ENCODE results near the gene CHST8. TPM values are rescaled to one million over a fixed set of nuclear protein-coding genes. Genes with fewer than 3 reads are reported as not detected.

Gene CHST8
- polyA plus RNA-seq, 2 of the 4 experiments (the other 2 are of a cell fraction): not detected

- H3K4me3 ChIP-seq: no peak overlapping the region
- H3K27ac ChIP-seq: no peak overlapping the region
- ATAC-seq (no peak), DNase-seq (ENCODE audit: low read depth in 1 of 2, low spot score in 1 of 2) (no peak), FAIRE-seq (no peak)
- no peaks in the 10 kb centered on the region for H3K4me1 ChIP-seq
- H3K4me2 ChIP-seq: no peak overlapping the region
- peaks cover 58% of the 10 kb centered on the region for H3K9me3 ChIP-seq
- POLR2A ChIA-PET: no interaction called here
- 0% methylated on average over 1 of the region's 1 CpG for WGBS (ENCODE audit: missing lambda C conversion rate)
- CTCF ChIA-PET: interaction anchor here (1.2 kb wide), 1 partner anchor 13 kb away, joined by 5 read pairs; no protein-coding TSS in a partner anchor
- TF ChIP-seq USF2 (IDR thresholded peaks at IDR 0.05): no peak
- no peak for TF ChIP-seq FOSL2 (IDR thresholded peaks at IDR 0.05)
- TF ChIP-seq FOSL2 (CRISPR knock-in tag; IDR thresholded peaks at IDR 0.05): no peak
- TF ChIP-seq NR3C1 (IDR thresholded peaks at IDR 0.05): no peak
Observed at GRCh38 chr19:33590224-33590623, 31.5 kb upstream of the CHST8 start.

- no peak for FAIRE-seq
- no peak for ATAC-seq
- no peaks in the 10 kb centered on the region for H3K4me1 ChIP-seq
- TF ChIP-seq TFCP2L1 (CRISPR knock-in tag; IDR thresholded peaks at IDR 0.05) (no peak), USF2 (IDR thresholded peaks at IDR 0.05) (no peak), CHD4 (IDR thresholded peaks at IDR 0.05; ENCODE audit: borderline replicate concordance) (no peak), JUN (IDR thresholded peaks at IDR 0.05) (no peak)
- ChIA-PET CTCF (interaction anchor here (1.5 to 2.0 kb wide), 2 partner anchors 90 to 182 kb away, joined by 4 read pairs; no protein-coding TSS in a partner anchor), POLR2A (no interaction called here)
- H3K4me3 ChIP-seq: no peak overlapping the region
- 3% methylated on average over 1 of the region's 1 CpG for WGBS (ENCODE audit: missing lambda C conversion rate)
- no peak overlapping the region for H3K27ac ChIP-seq
- peaks cover 23% of the 10 kb centered on the region for H3K9me3 ChIP-seq
- H3K4me2 ChIP-seq: no peak overlapping the region
- DNase-seq (ENCODE audit: low read depth in 1 of 2, low spot score in 1 of 2): no peak
Observed at GRCh38 chr19:33595783-33596182, 26.0 kb upstream of the CHST8 start.

- Histone ChIP-seq H3K4me3 (no peak overlapping the region), H3K9me3 (peaks cover 37% of the 10 kb centered on the region), H3K4me1 (no peaks in the 10 kb centered on the region), H3K4me2 (no peak overlapping the region), H3K27ac (no peak overlapping the region)
- ChIA-PET CTCF (interaction anchor here (1.2 kb wide), 1 partner anchor 59 kb away, joined by 3 read pairs; no protein-coding TSS in a partner anchor), POLR2A (interaction anchor here (0.7 kb wide), 1 partner anchor 206 kb away, joined by 4 read pairs; no protein-coding TSS in a partner anchor)
- WGBS (ENCODE audit: missing lambda C conversion rate): 39% methylated on average over 2 of the region's 2 CpGs
- ATAC-seq: no peak
- TF ChIP-seq JUNB (IDR thresholded peaks at IDR 0.05) (no peak), RNF2 (IDR thresholded peaks at IDR 0.05; ENCODE audit: borderline replicate concordance, low read depth) (no peak), NPAS2 (CRISPR knock-in tag; IDR thresholded peaks at IDR 0.05; ENCODE audit: borderline replicate concordance) (no peak), HMGXB4 (CRISPR knock-in tag; IDR thresholded peaks at IDR 0.05; ENCODE audit: borderline replicate concordance) (no peak), PHF8 (IDR thresholded peaks at IDR 0.05; ENCODE audit: borderline replicate concordance, low read depth) (no peak), EP300 (IDR thresholded peaks at IDR 0.05) (no peak), ZC3H11A (IDR thresholded peaks at IDR 0.05) (no peak), ZNF302 (CRISPR knock-in tag; IDR thresholded peaks at IDR 0.05) (no peak), TFCP2L1 (CRISPR knock-in tag; IDR thresholded peaks at IDR 0.05) (no peak)
- no peak for FAIRE-seq
- DNase-seq (ENCODE audit: low read depth in 1 of 2, low spot score in 1 of 2): no peak
Observed at GRCh38 chr19:33601583-33601982, 20.2 kb upstream of the CHST8 start.

- ChIA-PET CTCF (interaction anchor here (0.7 to 1.9 kb wide), 4 partner anchors 12 to 175 kb away, joined by 3 to 5 read pairs (median 3); no protein-coding TSS in a partner anchor), POLR2A (no interaction called here)
- TF ChIP-seq HOXB13 (CRISPR knock-in tag; IDR thresholded peaks at IDR 0.05; ENCODE audit: low read depth) (no peak), FOSL2 (IDR thresholded peaks at IDR 0.05) (no peak), FOSL2 (CRISPR knock-in tag; IDR thresholded peaks at IDR 0.05) (no peak), RARB (CRISPR knock-in tag; IDR thresholded peaks at IDR 0.05) (no peak), TFCP2L1 (CRISPR knock-in tag; IDR thresholded peaks at IDR 0.05) (no peak), CBX2 (IDR thresholded peaks at IDR 0.05; ENCODE audit: borderline replicate concordance, low read depth) (no peak)
- 55% methylated on average over 16 of the region's 16 CpGs for WGBS (ENCODE audit: missing lambda C conversion rate)
- no peak for FAIRE-seq
- Histone ChIP-seq H3K4me3 (no peak overlapping the region), H3K9me3 (peaks cover 37% of the 10 kb centered on the region), H3K27ac (no peak overlapping the region), H3K4me2 (no peak overlapping the region), H3K4me1 (no peaks in the 10 kb centered on the region)
- ATAC-seq: no peak
- no peak for DNase-seq (ENCODE audit: low read depth in 1 of 2, low spot score in 1 of 2)
Observed at GRCh38 chr19:33602576-33603204, 19.1 kb upstream of the CHST8 start.
